ENCODE results near the gene IFNGR1. TPM values are rescaled to one million over a fixed set of nuclear protein-coding genes. Genes with fewer than 3 reads are reported as not detected.

Gene IFNGR1
- polyA plus RNA-seq, 1 experiment, result 56.1 TPM

- ChIA-PET POLR2A (no interaction called here), CTCF (no interaction called here)
- H3K36me3 ChIP-seq (ENCODE audit: control insufficient read depth, insufficient read depth, low read length), result no peaks in the 10 kb centered on the region
- H3K27me3 ChIP-seq (ENCODE audit: control insufficient read depth, insufficient read depth, low read length), result no peaks in the 10 kb centered on the region
- no peak for TF ChIP-seq CTCF (IDR thresholded peaks at IDR 0.05; ENCODE audit: insufficient read depth, low read depth, low read length)
- no peak for DNase-seq (ENCODE audit: low read depth)
- H3K4me3 ChIP-seq (ENCODE audit: low read depth, low read length), result no peak overlapping the region
Observed at GRCh38 chr6:137157601-137158000, 61.6 kb downstream of the IFNGR1 start.

- Histone ChIP-seq H3K36me3 (ENCODE audit: control insufficient read depth, insufficient read depth, low read length) (no peaks in the 10 kb centered on the region), H3K4me3 (ENCODE audit: low read depth, low read length) (no peak overlapping the region), H3K27me3 (ENCODE audit: control insufficient read depth, insufficient read depth, low read length) (no peaks in the 10 kb centered on the region)
- DNase-seq (ENCODE audit: low read depth), result no peak
- no peak for TF ChIP-seq CTCF (IDR thresholded peaks at IDR 0.05; ENCODE audit: insufficient read depth, low read depth, low read length)
- ChIA-PET CTCF (no interaction called here), POLR2A (no interaction called here)
Observed at GRCh38 chr6:137156650-137157049, 62.5 kb downstream of the IFNGR1 start.

- ChIA-PET CTCF (no interaction called here), POLR2A (no interaction called here)
- no peak for TF ChIP-seq CTCF (IDR thresholded peaks at IDR 0.05; ENCODE audit: insufficient read depth, low read depth, low read length)
- Histone ChIP-seq H3K36me3 (ENCODE audit: control insufficient read depth, insufficient read depth, low read length) (no peaks in the 10 kb centered on the region), H3K27me3 (ENCODE audit: control insufficient read depth, insufficient read depth, low read length) (no peaks in the 10 kb centered on the region), H3K4me3 (ENCODE audit: low read depth, low read length) (no peak overlapping the region)
- DNase-seq (ENCODE audit: low read depth), result no peak
Observed at GRCh38 chr6:137155830-137156229, 63.4 kb downstream of the IFNGR1 start.

- ChIA-PET CTCF (no interaction called here), POLR2A (no interaction called here)
- no peaks in the 10 kb centered on the region for H3K27me3 ChIP-seq (ENCODE audit: control insufficient read depth, insufficient read depth, low read length)
- H3K36me3 ChIP-seq (ENCODE audit: control insufficient read depth, insufficient read depth, low read length), result no peaks in the 10 kb centered on the region
- no peak overlapping the region for H3K4me3 ChIP-seq (ENCODE audit: low read depth, low read length)
- DNase-seq (ENCODE audit: low read depth), result no peak
- no peak for TF ChIP-seq CTCF (IDR thresholded peaks at IDR 0.05; ENCODE audit: insufficient read depth, low read depth, low read length)
Observed at GRCh38 chr6:137150072-137150471, 69.1 kb downstream of the IFNGR1 start.

GRCh38 chr6:137149035-137149393 is 70.2 kb downstream of the IFNGR1 start:
- no peaks in the 10 kb centered on the region for H3K27me3 ChIP-seq (ENCODE audit: control insufficient read depth, insufficient read depth, low read length)
- no peak for DNase-seq (ENCODE audit: low read depth)
- no peak overlapping the region for H3K4me3 ChIP-seq (ENCODE audit: low read depth, low read length)
- ChIA-PET POLR2A (no interaction called here), CTCF (no interaction called here)
- H3K36me3 ChIP-seq (ENCODE audit: control insufficient read depth, insufficient read depth, low read length), result no peaks in the 10 kb centered on the region
- TF ChIP-seq CTCF (IDR thresholded peaks at IDR 0.05; ENCODE audit: insufficient read depth, low read depth, low read length), result no peak

Data from BJ (cell line).